HFFc6 (cell line): ENCODE measurements around the gene JCAD. TPM values are rescaled to one million over a fixed set of nuclear protein-coding genes. Genes with fewer than 3 reads are reported as not detected.

Source experiments
- DNase-seq: peaks from one replicate; pipeline ENCODE4 v3.0.0-alpha.2; 2018
- H3K27ac Mint-ChIP-seq: 2 replicates; pipeline ENCODE4 v1.8.0; 2020; ENCODE audit warnings: mild to moderate bottlenecking, mixed read lengths
- H3K27me3 Mint-ChIP-seq: 2 replicates; pipeline ENCODE4 v1.8.0; 2021; ENCODE audit warnings: mild to moderate bottlenecking, moderate library complexity, mixed read lengths; ENCODE audit not compliant: insufficient read depth
- H3K36me3 Mint-ChIP-seq: 2 replicates; pipeline ENCODE4 v1.8.0; 2021; ENCODE audit warnings: low read depth, mixed read lengths
- H3K4me1 Mint-ChIP-seq: 2 replicates; pipeline ENCODE4 v1.8.0; 2020; ENCODE audit warnings: low read depth, mixed read lengths
- H3K4me3 Mint-ChIP-seq: 2 replicates; pipeline ENCODE4 v1.8.0; 2020; ENCODE audit warnings: mild to moderate bottlenecking, moderate library complexity, mixed read lengths
- H3K9me3 Mint-ChIP-seq: 2 replicates; pipeline ENCODE4 v1.8.0; 2020; ENCODE audit warnings: mild to moderate bottlenecking, mixed read lengths
- CTCF ChIP-seq: fragments of 200-600 bp; sonication (generic); IDR thresholded peaks from 2 replicates; pipeline ENCODE4 v1.5.0; 2021; ENCODE audit warnings: antibody characterized with exemption, mild to moderate bottlenecking
- total RNA-seq, 6 experiments: library from RNA; stranded (reverse); fragmentation: NEBNext Ultra II Directional; extraction: Animal tissue kit (Norgen Biotek cat#: 25700); gene quantifications; 2 replicates in 1 of 6; 3 replicates in 5 of 6; pipeline ENCODE4 v1.2.3, GENCODE V29; 2021

JCAD gene
- total RNA-seq, 6 experiments from 2014 or later = 27.7 to 54.4 (median 46.6) TPM

- no peak overlapping the region for H3K4me3 Mint-ChIP-seq
- DNase-seq = no peak
- no peaks in the 10 kb centered on the region for H3K36me3 Mint-ChIP-seq
- no peak overlapping the region for H3K27ac Mint-ChIP-seq
- TF ChIP-seq CTCF = no peak
- H3K27me3 Mint-ChIP-seq = peaks cover 29% of the 10 kb centered on the region
- H3K4me1 Mint-ChIP-seq = no peaks in the 10 kb centered on the region
- H3K9me3 Mint-ChIP-seq = peaks cover 5% of the 10 kb centered on the region; the same call in 1 of the 2 replicates
Observed at GRCh38 chr10:29974773-29975172, 84.6 kb downstream of the JCAD start.

GRCh38 chr10:29973921-29974320, 85.5 kb downstream of the JCAD start:
- Mint-ChIP-seq H3K4me1 (no peaks in the 10 kb centered on the region), H3K27me3 (peaks cover 29% of the 10 kb centered on the region), H3K9me3 (peaks cover 5% of the 10 kb centered on the region; the same call in 1 of the 2 replicates), H3K36me3 (no peaks in the 10 kb centered on the region), H3K4me3 (no peak overlapping the region), H3K27ac (no peak overlapping the region)
- TF ChIP-seq CTCF = no peak
- DNase-seq = no peak

- no peak for TF ChIP-seq CTCF
- Mint-ChIP-seq H3K27me3 (peaks cover 25% of the 10 kb centered on the region), H3K27ac (no peak overlapping the region), H3K9me3 (peaks cover 5% of the 10 kb centered on the region; the same call in 1 of the 2 replicates), H3K4me1 (no peaks in the 10 kb centered on the region), H3K36me3 (no peaks in the 10 kb centered on the region), H3K4me3 (no peak overlapping the region)
- no peak for DNase-seq
Observed at GRCh38 chr10:29970576-29970975, 88.8 kb downstream of the JCAD start.

GRCh38 chr10:29970012-29970396, 89.4 kb downstream of the JCAD start:
- no peak for DNase-seq
- Mint-ChIP-seq H3K36me3 (no peaks in the 10 kb centered on the region), H3K27me3 (peaks cover 21% of the 10 kb centered on the region), H3K4me3 (no peak overlapping the region), H3K4me1 (no peaks in the 10 kb centered on the region), H3K27ac (no peak overlapping the region), H3K9me3 (peaks cover 5% of the 10 kb centered on the region; the same call in 1 of the 2 replicates)
- TF ChIP-seq CTCF = no peak

GRCh38 chr10:29969255-29970011, 90.0 kb downstream of the JCAD start:
- no peak overlapping the region for H3K27ac Mint-ChIP-seq
- DNase-seq = no peak
- H3K36me3 Mint-ChIP-seq = no peaks in the 10 kb centered on the region
- H3K27me3 Mint-ChIP-seq = peaks cover 22% of the 10 kb centered on the region
- peaks cover under 1% of the 10 kb centered on the region; the same call in 1 of the 2 replicates for H3K9me3 Mint-ChIP-seq
- H3K4me1 Mint-ChIP-seq = no peaks in the 10 kb centered on the region
- H3K4me3 Mint-ChIP-seq = no peak overlapping the region
- no peak for TF ChIP-seq CTCF
